ENCODE results near the gene SMIM3.

DNA sequence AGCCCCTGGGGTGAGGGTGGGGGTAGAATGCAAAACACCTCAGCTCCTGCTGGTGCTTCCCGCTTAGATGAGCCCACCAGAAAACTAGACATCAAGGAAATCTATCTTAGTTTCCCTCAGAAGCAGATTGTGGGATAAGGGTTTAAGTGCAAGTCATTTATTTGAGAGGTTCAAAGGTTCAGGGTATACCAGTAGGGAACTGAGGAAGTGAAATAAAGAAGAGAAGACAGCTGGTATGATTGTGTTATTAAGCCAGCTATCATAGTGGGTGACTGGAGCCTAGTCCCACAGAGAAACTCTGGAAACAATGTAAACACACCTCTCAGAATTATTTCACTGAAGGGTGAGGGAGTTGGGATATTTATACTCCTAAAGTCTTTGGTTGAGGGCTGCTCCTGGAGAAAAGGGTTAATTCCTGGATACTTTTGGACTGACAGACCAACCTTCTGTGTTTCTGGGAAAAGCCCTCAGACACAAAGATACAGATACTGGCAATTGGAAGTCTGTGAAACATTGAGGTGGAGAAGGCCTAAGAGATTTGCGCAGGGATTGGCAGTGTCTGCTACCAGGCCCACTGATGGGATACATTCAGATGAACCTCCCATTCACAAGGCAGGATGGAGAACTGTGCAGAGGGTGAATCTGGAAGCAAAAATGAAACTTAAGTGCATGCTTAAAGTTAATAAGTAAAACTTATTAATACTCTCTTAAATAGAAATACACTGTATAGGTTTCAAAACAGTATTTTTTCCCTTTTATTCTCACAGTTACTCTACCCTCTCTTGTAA lies 13.4 kb upstream of the SMIM3 start:
- TF ChIP-seq EZH2phosphoT487 (IDR thresholded peaks at IDR 0.05; ENCODE audit: low read depth, severe bottlenecking, unreplicated experiment) (no peak), EZH2 (IDR thresholded peaks at IDR 0.05; ENCODE audit: borderline replicate concordance) (no peak)
- TF ChIP-seq, protein P1, sequence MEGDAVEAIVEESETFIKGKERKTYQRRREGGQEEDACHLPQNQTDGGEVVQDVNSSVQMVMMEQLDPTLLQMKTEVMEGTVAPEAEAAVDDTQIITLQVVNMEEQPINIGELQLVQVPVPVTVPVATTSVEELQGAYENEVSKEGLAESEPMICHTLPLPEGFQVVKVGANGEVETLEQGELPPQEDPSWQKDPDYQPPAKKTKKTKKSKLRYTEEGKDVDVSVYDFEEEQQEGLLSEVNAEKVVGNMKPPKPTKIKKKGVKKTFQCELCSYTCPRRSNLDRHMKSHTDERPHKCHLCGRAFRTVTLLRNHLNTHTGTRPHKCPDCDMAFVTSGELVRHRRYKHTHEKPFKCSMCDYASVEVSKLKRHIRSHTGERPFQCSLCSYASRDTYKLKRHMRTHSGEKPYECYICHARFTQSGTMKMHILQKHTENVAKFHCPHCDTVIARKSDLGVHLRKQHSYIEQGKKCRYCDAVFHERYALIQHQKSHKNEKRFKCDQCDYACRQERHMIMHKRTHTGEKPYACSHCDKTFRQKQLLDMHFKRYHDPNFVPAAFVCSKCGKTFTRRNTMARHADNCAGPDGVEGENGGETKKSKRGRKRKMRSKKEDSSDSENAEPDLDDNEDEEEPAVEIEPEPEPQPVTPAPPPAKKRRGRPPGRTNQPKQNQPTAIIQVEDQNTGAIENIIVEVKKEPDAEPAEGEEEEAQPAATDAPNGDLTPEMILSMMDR (IDR thresholded peaks at IDR 0.05; ENCODE audit: poor library complexity) = no peak

Data from hepatocyte (in vitro differentiated cells).